Endothelial cell of umbilical vein (primary cell): Measurements from ENCODE around the gene TTC1. TPM values are rescaled to one million over a fixed set of nuclear protein-coding genes. Genes with fewer than 3 reads are reported as not detected.

Experiments used
- BruUV-seq: library from RNA; stranded (reverse); fragments of 400-500 nt; replicated peaks from 2 replicates; lab custom pipeline; 2021; lab: Mats Ljungman, UMichigan
- CTCF ChIA-PET: fragments of 300-600, 350-600 bp; sonication (Branson Sonifier 250); formaldehyde crosslinking; loops from one replicate; lab custom pipeline; 2021; ENCODE audit warnings: antibody characterized with exemption, inconsistent platforms; lab: Charles Lee
- POLR2A ChIA-PET: fragments of 300-600, 350-600 bp; sonication (Branson Sonifier 250); formaldehyde crosslinking; loops from one replicate; lab custom pipeline; 2021; ENCODE audit warnings: antibody characterized with exemption, inconsistent platforms; lab: Charles Lee
- DNase-seq: peaks from one replicate; pipeline ENCODE4 v3.0.0-alpha.2; 2011; ENCODE audit warnings: low read depth, low spot score
- FAIRE-seq: peaks from 2 replicates; lab custom pipeline; 2011; peaks lifted over from hg19 to GRCh38; lab: Jason Lieb, UNC
- H2AFZ ChIP-seq: 2 replicates; pipeline ENCODE4 v1.6.0; 2012; ENCODE audit warnings: low read depth, low read length, control low read depth, inconsistent platforms
- H3K27ac ChIP-seq: 2 replicates; pipeline ENCODE4 v1.5.1; 2011; ENCODE audit warnings: low read depth, mild to moderate bottlenecking, control low read depth, low read length, moderate library complexity; ENCODE audit not compliant: insufficient read depth
- H3K27me3 ChIP-seq, 2 experiments: 2 replicates each; pipeline versions ENCODE4 v1.6.0 to v1.6.1; 2011; ENCODE audit warnings: low read length in 2 of 2, mixed read lengths in 1 of 2; ENCODE audit not compliant: control insufficient read depth in 2 of 2, insufficient read depth in 2 of 2
- H3K36me3 ChIP-seq, 2 experiments: 2 replicates in 1 of 2; 3 replicates in 1 of 2; pipeline ENCODE4 v1.5.1; 2011; ENCODE audit warnings: low read length in 2 of 2, mild to moderate bottlenecking in 1 of 2, moderate library complexity in 1 of 2; ENCODE audit not compliant: control insufficient read depth in 2 of 2, insufficient read depth in 2 of 2; ENCODE audit errors: extremely low read depth in 1 of 2
- H3K4me1 ChIP-seq: 3 replicates; pipeline ENCODE4 v1.5.1; 2011; ENCODE audit warnings: mild to moderate bottlenecking, low read length; ENCODE audit not compliant: control insufficient read depth, insufficient read depth; ENCODE audit errors: extremely low read depth
- H3K4me2 ChIP-seq: 2 replicates; pipeline ENCODE4 v1.6.1; 2011; ENCODE audit warnings: low read length, control low read depth, mixed read lengths; ENCODE audit not compliant: insufficient read depth
- H3K4me3 ChIP-seq, 3 experiments: fragments of 200-600 bp in 1 of 3; sonication (generic), shearing (Covaris generic) in 1 of 3; replicated peaks in 1 of 3; 2 replicates each; pipeline ENCODE4 v1.5.1; 2011 to 2016; ENCODE audit warnings: control low read depth in 3 of 3, low read length in 3 of 3, mild to moderate bottlenecking in 2 of 3, inconsistent platforms in 1 of 3, low read depth in 1 of 3, moderate library complexity in 1 of 3; ENCODE audit not compliant: insufficient read depth in 1 of 3
- H3K79me2 ChIP-seq: 2 replicates; pipeline ENCODE4 v1.6.0; 2012; ENCODE audit warnings: low read length, inconsistent platforms; ENCODE audit not compliant: control insufficient read depth, insufficient read depth
- H3K9ac ChIP-seq: replicated peaks from 2 replicates; pipeline ENCODE3; 2011; ENCODE audit warnings: low read length, control low read depth; ENCODE audit not compliant: insufficient read depth; ENCODE audit errors: extremely low read depth
- H3K9me1 ChIP-seq: replicated peaks from 3 replicates; pipeline ENCODE4 v1.6.0; 2011; ENCODE audit warnings: mild to moderate bottlenecking, low read length; ENCODE audit not compliant: control insufficient read depth, insufficient read depth; ENCODE audit errors: extremely low read depth
- H3K9me3 ChIP-seq: replicated peaks from 2 replicates; pipeline ENCODE4 v1.5.1; 2012; ENCODE audit warnings: low read length, inconsistent platforms; ENCODE audit not compliant: control insufficient read depth, insufficient read depth
- H4K20me1 ChIP-seq: replicated peaks from 2 replicates; pipeline ENCODE3; 2011; ENCODE audit warnings: mild to moderate bottlenecking, low read length; ENCODE audit not compliant: control insufficient read depth, insufficient read depth; ENCODE audit errors: extremely low read depth
- EZH2 ChIP-seq: IDR thresholded peaks from 2 replicates; pipeline ENCODE4 v1.6.1; 2012; ENCODE audit warnings: borderline replicate concordance, low read depth, mild to moderate bottlenecking, moderate library complexity, low read length, inconsistent platforms; ENCODE audit not compliant: severe bottlenecking
- FOS ChIP-seq: IDR thresholded peaks from 2 replicates; pipeline ENCODE4 v1.6.1; 2011; ENCODE audit warnings: mild to moderate bottlenecking, low read length, moderate library complexity, borderline replicate concordance; ENCODE audit not compliant: insufficient read depth
- GATA2 ChIP-seq: IDR thresholded peaks from 2 replicates; pipeline ENCODE4 v1.7.0; 2011; ENCODE audit warnings: low read depth, mild to moderate bottlenecking, moderate library complexity, mixed read lengths, low read length; ENCODE audit not compliant: insufficient read length, insufficient read depth
- JUN ChIP-seq: IDR thresholded peaks from 2 replicates; pipeline ENCODE4 v1.6.1; 2011; ENCODE audit warnings: borderline replicate concordance, low read depth; ENCODE audit not compliant: insufficient read length, insufficient read depth
- MYC ChIP-seq: IDR thresholded peaks from one replicate; pipeline ENCODE4 v1.6.1; 2011; ENCODE audit warnings: mild to moderate bottlenecking, low read depth, low read length
- POLR2A ChIP-seq: IDR thresholded peaks from 2 replicates; pipeline ENCODE4 v1.6.1; 2012; ENCODE audit warnings: low read depth, mild to moderate bottlenecking, control low read depth, low read length
- POLR2AphosphoS5 ChIP-seq: IDR thresholded peaks from 2 replicates; pipeline ENCODE4 v1.6.1; 2012; ENCODE audit warnings: low read depth, mild to moderate bottlenecking, control low read depth, low read length, moderate library complexity; ENCODE audit not compliant: insufficient read depth
- dilution Hi-C: fragments of 300-500 bp; cut with MboI; formaldehyde crosslinking; loops from one replicate; pipeline ENCODE4 v1.15.0; 2019; ENCODE audit warnings: low sequenced_read_pairs; ENCODE audit not compliant: extremely low pct_ligation_motif_present
- intact Hi-C: fragments of 100-400 bp; cut with micrococcal nuclease; formaldehyde crosslinking; loops from one replicate; pipeline ENCODE4 v1.10.0; 2022
- polyA plus RNA-seq, 4 experiments: library from polyadenylated mRNA; depleted of rRNA in 3 of 4; stranded (reverse) in 3 of 4; unstranded in 1 of 4; fragments of >200 nt; gene quantifications; 2 replicates each; pipeline versions ENCODE4 v1.2.1 to v1.2.3, GENCODE V29; 2011 to 2012; ENCODE audit warnings: missing spikeins in 1 of 4
- total RNA-seq: library from RNA; stranded (reverse); gene quantifications from 2 replicates; pipeline ENCODE4 v1.2.3, GENCODE V29; 2021
- TF ChIP-seq, protein P1 (sequence below): IDR thresholded peaks from 2 replicates; pipeline ENCODE4 v1.6.1; 2011; ENCODE audit not compliant: insufficient read depth, insufficient read length
- TF ChIP-seq, protein P2 (sequence below), 2 donors: IDR thresholded peaks; 1 replicate in 1 of 2; 2 replicates in 1 of 2; pipeline ENCODE4 v1.5.1; 2011; ENCODE audit warnings: low read length in 2 of 2, mild to moderate bottlenecking in 2 of 2, moderate library complexity in 2 of 2, control low read depth in 1 of 2, inconsistent platforms in 1 of 2, low read depth in 1 of 2; ENCODE audit not compliant: insufficient read depth in 1 of 2; ENCODE audit errors: extremely low read depth in 1 of 2

TTC1 gene
- total and polyA plus RNA-seq, 2 donors (not counting 3 experiments of a cell fraction or from before 2014, with no cell fraction given): 23.9 to 62.6 TPM

DNA sequence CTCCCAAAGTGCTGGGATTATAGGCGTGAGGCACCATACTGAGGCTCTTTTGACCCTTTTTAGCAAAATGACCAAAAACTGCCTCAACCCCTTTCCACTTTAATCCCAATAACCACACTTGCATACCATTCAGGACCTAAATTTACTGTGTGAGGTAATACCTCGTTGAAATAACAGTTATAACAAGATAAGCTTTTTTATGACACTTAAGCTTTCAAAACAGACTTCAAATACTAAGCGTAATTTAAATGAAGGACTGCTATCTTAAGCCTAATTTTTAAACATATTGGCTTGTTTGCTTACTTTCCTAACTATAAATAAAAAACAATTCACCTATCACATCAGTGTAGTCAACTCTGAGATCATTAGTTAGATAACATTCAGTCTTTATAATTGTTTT, 72.6 kb downstream of the TTC1 start:
- Histone ChIP-seq H3K9ac (no peak overlapping the region), H3K4me3 (no peak overlapping the region), H3K79me2 (no peaks in the 10 kb centered on the region), H3K9me3 (no peaks in the 10 kb centered on the region), H3K27me3 (no peaks in the 10 kb centered on the region), H3K4me1 (peaks cover 23% of the 10 kb centered on the region), H2AFZ (no peak overlapping the region), H3K27ac (no peak overlapping the region), H3K36me3 (peaks cover 0 to 2% of the 10 kb centered on the region in 2 experiments), H4K20me1 (no peaks in the 10 kb centered on the region), H3K4me2 (no peak overlapping the region), H3K9me1 (no peaks in the 10 kb centered on the region)
- TF ChIP-seq, protein P1, sequence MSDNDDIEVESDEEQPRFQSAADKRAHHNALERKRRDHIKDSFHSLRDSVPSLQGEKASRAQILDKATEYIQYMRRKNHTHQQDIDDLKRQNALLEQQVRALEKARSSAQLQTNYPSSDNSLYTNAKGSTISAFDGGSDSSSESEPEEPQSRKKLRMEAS: no peak
- TF ChIP-seq EZH2 (no peak), POLR2AphosphoS5 (no peak), MYC (no peak), GATA2 (no peak), POLR2A (no peak), JUN (no peak), FOS (no peak)
- TF ChIP-seq, protein P2, sequence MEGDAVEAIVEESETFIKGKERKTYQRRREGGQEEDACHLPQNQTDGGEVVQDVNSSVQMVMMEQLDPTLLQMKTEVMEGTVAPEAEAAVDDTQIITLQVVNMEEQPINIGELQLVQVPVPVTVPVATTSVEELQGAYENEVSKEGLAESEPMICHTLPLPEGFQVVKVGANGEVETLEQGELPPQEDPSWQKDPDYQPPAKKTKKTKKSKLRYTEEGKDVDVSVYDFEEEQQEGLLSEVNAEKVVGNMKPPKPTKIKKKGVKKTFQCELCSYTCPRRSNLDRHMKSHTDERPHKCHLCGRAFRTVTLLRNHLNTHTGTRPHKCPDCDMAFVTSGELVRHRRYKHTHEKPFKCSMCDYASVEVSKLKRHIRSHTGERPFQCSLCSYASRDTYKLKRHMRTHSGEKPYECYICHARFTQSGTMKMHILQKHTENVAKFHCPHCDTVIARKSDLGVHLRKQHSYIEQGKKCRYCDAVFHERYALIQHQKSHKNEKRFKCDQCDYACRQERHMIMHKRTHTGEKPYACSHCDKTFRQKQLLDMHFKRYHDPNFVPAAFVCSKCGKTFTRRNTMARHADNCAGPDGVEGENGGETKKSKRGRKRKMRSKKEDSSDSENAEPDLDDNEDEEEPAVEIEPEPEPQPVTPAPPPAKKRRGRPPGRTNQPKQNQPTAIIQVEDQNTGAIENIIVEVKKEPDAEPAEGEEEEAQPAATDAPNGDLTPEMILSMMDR (IDR thresholded peaks at IDR 0.05; ENCODE audit: extremely low read depth in 1 of 2, insufficient read depth in 1 of 2, low read depth in 1 of 2, low read length in 2 of 2): no peak
- POLR2A ChIA-PET: interaction anchor here (0.6 to 1.4 kb wide), 4 partner anchors 10 to 305 kb away, joined by 3 to 5 read pairs (median 5); no protein-coding TSS in a partner anchor
- DNase-seq: no peak
- no TSS peak for BruUV-seq
- CTCF ChIA-PET: interaction anchor here (0.9 to 5.3 kb wide), 32 partner anchors 10 to 310 kb away, joined by 3 to 61 read pairs (median 6); partner anchors contain the start of genes C1QTNF2, FABP6 and PWWP2A
- FAIRE-seq: no peak
- dilution Hi-C loops: no loop called here
- intact Hi-C loops: loop anchor here (1.0 to 5.0 kb wide), 3 partner anchors 191 to 309 kb away; no protein-coding TSS in a partner anchor
